OCI-LY1 (cell line): ENCODE results near the gene TRPM2.
A peak's percentile ranks its signal among the peaks of the same experiment; 100 is the strongest.

Experiments used
- EZH2 ChIP-seq: fragments of 200-600 bp; sonication (generic), shearing (Covaris generic); IDR thresholded peaks from 2 replicates; pipeline ENCODE4 v1.8.0; 2017; ENCODE audit warnings: borderline replicate concordance, mixed run types, mild to moderate bottlenecking, antibody characterized with exemption, low read length, moderate library complexity, mixed read lengths
- TF ChIP-seq, protein P1 (sequence below): fragments of 200-600 bp; sonication (generic), shearing (Covaris generic); IDR thresholded peaks from 2 replicates; pipeline ENCODE4 v1.5.1; 2017; ENCODE audit warnings: mild to moderate bottlenecking, antibody characterized with exemption, low read length, moderate library complexity, mixed read lengths

DNA sequence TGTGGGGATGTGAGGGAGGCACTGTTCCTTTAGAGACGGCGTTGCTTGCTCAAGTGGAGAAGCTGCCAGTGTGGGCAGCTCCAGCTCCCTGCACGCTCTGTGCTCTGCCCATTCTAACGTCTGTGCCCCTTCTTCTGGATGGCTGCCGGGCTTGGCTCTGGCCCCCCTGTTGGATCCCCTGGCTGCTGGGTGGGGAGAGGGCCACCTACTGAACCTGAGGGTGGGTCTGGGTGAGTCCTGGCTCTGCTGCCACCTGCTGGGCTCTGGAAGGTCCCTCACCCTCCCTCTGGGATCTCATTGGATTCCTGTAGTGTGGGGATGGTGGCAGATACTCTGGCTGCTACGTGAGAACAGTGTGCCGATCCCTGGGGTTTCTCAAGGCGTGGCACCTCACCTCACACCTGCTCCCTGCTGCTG lies 48.5 kb upstream of the TRPM2 start:
- TF ChIP-seq, protein P1, sequence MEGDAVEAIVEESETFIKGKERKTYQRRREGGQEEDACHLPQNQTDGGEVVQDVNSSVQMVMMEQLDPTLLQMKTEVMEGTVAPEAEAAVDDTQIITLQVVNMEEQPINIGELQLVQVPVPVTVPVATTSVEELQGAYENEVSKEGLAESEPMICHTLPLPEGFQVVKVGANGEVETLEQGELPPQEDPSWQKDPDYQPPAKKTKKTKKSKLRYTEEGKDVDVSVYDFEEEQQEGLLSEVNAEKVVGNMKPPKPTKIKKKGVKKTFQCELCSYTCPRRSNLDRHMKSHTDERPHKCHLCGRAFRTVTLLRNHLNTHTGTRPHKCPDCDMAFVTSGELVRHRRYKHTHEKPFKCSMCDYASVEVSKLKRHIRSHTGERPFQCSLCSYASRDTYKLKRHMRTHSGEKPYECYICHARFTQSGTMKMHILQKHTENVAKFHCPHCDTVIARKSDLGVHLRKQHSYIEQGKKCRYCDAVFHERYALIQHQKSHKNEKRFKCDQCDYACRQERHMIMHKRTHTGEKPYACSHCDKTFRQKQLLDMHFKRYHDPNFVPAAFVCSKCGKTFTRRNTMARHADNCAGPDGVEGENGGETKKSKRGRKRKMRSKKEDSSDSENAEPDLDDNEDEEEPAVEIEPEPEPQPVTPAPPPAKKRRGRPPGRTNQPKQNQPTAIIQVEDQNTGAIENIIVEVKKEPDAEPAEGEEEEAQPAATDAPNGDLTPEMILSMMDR: peak; percentile 77
- no peak for TF ChIP-seq EZH2
